GM21423 (cell line): ENCODE measurements around the gene IGSF8.

Experiments
- ATAC-seq: cut with Tn5 transposase; IDR thresholded peaks from one replicate; pipeline ENCODE4 v1.9.1; 2021; ENCODE audit warnings: mild to moderate bottlenecking, moderate library complexity; ENCODE audit not compliant: unreplicated experiment

The IGSF8 gene, protein sequence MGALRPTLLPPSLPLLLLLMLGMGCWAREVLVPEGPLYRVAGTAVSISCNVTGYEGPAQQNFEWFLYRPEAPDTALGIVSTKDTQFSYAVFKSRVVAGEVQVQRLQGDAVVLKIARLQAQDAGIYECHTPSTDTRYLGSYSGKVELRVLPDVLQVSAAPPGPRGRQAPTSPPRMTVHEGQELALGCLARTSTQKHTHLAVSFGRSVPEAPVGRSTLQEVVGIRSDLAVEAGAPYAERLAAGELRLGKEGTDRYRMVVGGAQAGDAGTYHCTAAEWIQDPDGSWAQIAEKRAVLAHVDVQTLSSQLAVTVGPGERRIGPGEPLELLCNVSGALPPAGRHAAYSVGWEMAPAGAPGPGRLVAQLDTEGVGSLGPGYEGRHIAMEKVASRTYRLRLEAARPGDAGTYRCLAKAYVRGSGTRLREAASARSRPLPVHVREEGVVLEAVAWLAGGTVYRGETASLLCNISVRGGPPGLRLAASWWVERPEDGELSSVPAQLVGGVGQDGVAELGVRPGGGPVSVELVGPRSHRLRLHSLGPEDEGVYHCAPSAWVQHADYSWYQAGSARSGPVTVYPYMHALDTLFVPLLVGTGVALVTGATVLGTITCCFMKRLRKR

DNA sequence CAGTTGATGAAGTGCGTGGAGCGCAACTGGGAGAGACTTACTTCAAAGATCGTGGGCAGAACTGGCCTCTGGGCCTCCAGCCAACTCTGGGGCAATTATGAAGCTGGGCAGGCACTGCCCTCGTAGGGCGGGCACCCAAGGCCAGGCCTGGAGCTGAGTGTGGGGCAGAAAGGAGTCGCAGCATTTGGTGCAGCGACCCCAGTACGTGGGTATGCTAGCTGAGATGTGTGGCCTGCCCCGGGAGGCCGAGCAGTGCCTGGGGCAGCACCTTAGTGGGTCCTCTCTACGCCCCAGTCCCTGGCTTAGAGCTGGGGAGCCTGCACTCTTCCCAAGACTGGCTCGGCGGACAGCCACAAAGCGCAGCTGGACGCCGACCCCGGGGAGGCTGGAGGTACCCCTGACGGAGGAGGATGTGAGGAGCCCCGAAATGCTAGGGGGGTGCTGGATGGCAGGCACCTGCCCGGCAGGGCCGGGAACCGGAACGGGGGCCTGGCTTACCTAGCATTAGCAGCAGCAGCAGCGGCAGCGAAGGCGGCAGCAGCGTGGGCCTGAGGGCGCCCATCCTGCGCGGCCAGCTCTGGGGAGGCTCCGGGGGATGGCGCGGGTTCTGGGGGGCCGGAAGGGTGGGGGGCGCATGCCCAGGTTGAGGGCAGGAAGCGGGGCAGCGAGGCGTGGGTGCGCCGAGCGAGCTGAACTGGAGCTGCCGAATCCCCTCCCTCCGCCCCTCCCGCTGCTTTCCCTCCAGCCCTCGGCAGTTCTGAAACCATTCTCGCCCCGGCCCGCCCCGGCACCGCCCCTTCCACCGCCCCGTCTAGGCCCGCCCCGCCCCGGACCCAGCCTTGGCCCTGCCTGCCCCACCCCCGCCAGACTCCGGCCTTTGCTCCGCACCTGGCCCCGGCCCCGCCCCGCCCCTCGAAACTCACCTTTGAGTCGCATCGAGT, at the start of gene IGSF8:
Gene IGSF8, minus strand, starts transcription at position 709 of the 941 bp plus-strand sequence. Its CDS starts 147 bp downstream, at position 562.
- ATAC-seq: peak; percentile 60

DNA sequence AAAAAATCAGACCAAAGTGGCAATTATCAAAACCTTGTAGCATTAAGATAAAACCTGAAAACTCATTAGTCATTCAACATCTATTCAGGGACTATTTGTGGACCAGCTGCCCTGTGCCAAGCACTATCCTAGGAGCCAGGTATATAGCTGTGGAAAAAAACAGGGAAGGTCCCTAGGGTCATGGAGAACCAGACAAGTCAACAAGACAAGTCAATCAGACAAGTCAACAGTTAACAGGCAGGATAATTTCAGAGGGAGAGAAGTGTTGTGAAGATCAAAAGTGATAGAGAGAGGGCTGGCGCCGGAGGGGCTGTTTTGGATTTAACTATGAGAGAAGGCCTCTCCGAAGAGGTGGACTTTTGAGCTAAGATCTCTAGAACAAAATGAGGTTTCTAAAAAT, 49.7 kb upstream of the IGSF8 start:
- ATAC-seq: no peak

DNA sequence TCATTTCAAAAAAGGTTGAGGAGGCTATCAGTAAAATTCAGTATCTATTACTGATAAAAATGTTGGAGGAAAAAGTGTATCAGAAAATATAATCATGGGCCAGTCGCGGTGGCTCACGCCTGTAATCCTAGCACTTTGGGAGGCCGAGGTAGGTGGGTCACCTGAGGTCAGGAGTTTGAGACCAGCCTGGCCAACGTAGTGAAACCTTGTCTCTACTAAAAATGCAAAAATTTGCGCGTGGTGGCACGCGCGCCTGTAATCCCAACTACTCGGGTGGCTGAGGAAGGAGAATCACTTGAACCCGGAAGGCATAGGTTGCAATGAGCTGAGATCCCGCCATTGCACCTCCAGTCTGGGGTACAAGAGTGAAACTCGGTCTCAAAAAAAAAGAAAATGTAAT, 47.7 kb upstream of the IGSF8 start:
- no peak for ATAC-seq

DNA sequence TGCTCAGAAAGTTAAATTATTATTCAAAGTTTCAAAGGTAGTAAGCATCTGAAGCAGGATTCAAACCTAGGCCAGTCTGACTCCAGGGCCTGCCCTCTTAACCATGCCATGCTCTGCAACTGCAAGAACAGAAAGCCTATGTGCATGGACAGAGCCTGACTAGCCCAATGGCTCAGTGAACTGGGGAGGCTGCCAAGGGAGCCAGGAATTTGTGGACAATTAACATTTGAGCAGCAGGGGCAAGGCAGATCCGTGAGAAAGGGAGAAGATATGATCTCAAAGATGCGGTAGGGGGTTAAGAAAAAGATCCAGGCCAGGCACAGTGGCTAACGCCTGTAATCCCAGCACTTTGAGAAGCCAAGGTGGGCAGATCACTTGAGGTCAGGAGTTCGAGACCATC, 46.5 kb upstream of the IGSF8 start:
- no peak for ATAC-seq

DNA sequence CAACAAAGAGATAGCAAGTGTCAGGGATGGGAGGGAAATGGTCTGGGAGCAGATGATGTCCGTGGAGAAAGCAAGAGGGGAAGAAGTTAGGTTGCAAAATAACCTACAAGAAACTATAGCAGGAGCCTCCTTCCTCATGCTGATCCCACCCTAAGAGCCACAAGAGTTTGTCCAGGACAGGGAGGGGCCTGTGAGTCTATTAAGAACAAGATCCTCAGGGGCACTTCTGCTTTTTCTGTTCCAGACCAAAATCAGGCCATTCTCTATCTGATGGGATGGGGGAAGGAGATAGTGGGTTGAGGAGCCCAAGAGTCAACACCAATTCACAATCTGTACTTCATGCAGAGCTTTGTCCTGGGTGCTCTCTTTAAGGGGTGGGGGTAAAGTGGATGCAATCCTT, 45.3 kb upstream of the IGSF8 start:
- no peak for ATAC-seq

DNA sequence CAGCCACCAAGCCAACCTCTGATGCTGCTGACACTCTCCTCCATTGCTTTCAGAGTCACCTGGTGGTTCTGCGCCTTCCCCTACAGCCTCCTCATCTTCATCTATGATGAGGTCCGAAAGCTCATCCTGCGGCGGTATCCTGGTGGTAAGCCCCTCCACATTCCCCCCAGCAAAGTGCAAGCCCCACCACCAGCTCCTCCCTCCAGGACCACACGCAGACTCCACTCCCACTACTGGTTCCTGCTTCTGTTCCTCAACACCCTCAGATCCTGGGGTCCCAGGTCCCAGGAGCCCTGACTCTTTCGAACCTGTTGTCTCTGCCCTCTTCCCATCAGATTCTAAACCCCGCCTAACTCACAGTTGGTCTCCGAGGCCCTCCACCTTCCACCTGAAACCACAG, 41.4 kb upstream of the IGSF8 start:
- no peak for ATAC-seq

DNA sequence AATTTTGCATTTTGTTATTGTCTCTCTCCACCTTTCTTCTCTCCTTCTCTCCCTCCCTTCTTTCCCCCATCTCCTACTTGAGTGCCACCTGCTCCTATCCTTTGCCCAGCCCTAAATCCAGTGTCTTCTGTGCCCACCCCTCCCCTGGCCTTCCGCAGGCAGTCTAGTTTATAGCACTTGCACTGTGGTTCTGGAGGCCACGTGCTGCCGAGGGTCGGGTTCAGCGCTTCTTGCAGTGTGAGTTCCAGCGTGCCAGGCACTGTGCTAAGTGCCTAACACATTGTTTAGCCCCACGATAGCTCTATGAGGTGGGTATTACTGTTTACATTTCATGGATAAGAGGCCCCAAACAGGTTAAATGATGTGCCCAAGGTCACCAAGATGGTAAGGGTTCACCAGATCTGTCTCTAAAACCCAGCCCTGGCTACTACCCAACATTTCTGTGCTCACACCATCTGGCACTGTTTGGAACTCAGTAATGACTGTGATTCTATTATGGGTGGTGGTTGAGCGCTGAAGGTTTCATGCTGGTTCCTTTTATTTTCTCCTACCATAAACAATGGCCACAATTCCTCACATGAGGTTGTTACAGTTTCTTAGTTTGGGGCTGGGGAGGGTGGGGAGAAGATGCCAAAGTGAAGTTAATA, 38.9 kb upstream of the IGSF8 start:
- ATAC-seq: no peak

DNA sequence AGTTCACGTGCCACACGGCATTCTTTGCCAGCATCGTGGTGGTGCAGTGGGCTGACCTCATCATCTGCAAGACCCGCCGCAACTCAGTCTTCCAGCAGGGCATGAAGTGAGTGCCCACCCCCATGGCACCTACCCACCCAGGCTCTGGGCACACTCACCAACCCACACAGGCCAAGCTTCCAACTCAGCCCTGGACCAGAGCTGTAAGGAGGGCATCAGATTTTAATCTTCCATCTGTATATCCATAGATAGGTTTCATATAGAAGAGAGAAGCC, 38.4 kb upstream of the IGSF8 start:
- ATAC-seq: no peak

DNA sequence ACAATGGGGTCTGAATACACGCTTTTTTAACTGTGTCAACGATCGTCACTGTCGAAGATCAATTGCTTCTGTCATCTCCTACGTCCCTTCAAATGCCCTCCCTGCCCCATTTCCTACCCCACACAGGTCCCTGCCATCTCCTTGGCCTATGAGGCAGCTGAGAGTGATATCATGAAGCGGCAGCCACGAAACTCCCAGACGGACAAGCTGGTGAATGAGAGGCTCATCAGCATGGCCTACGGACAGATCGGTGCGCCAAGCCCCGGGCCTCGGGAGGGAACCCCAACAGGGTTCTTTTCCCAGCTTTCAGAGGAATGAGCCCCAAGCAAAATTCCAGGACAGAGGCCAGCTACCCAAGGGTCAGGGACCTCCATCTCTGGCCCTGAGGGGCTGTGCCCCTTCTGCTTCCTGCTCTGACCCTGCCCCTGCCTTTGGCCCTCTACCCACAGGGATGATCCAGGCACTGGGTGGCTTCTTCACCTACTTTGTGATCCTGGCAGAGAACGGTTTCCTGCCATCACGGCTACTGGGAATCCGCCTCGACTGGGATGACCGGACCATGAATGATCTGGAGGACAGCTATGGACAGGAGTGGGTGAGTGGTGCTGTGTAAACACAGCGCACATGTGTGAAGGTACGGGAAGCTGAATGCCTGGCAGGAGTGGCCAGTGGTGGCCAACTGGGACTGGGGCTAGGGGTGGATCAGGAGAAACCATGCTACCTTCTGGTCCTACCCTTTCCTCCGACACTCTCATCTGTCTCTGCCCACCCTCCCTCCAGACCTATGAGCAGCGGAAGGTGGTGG, 37.9 kb upstream of the IGSF8 start:
- no peak for ATAC-seq

DNA sequence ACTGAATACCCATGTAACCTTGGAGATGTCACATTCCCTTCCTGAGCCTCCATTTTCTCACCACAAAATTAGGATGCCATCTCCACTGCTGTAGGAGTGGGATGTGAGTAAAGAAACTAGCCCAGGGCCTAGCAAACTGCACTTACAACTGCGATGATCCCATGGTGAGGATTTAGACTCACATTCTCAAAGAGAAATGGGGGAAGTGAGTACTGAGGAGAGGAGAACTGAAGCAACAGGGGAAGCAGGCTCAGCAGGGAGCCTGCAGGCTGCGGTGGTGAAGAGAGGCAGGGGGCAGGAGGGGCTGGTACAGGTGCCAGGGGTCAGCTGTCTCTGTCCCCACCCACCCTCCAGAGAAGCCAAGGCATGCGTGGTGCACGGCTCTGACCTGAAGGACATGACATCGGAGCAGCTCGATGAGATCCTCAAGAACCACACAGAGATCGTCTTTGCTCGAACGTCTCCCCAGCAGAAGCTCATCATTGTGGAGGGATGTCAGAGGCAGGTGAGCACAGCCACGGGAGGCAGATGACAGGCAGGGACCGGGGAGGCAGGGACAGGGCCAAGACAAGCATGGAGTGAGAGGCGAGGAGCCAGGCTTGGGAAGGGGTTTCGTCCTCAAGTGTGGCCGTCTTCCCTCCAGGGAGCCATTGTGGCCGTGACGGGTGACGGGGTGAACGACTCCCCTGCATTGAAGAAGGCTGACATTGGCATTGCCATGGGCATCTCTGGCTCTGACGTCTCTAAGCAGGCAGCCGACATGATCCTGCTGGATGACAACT, 36.6 kb upstream of the IGSF8 start:
- ATAC-seq: no peak

DNA sequence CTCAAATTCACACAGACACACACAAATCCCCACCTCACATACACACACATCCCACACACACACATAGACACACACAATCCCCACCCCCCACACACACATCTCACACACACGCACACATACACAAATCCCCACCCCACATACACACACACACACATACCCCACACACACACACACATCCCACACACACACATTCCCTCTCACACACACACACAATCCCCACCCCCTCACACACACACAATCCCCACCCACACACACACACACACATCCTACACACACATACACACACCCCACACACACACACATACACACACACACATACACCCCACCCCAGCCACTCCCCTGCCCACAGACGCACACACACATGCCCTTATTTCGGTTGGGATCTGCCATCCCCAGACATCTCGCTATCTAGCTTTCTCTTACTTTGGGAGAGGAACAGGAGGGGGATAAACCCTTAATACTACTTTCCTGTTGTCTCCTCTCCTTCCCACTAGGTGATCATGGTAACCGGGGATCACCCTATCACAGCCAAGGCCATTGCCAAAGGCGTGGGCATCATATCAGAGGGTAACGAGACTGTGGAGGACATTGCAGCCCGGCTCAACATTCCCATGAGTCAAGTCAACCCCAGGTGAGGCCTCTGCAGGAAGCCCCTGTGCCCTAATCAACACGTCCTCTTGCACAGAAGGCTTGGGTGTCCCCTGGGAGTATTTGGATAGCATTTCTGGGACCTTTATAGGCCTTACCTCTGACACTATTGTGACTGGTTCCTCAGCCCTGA, 35.8 kb upstream of the IGSF8 start:
- ATAC-seq: no peak

DNA sequence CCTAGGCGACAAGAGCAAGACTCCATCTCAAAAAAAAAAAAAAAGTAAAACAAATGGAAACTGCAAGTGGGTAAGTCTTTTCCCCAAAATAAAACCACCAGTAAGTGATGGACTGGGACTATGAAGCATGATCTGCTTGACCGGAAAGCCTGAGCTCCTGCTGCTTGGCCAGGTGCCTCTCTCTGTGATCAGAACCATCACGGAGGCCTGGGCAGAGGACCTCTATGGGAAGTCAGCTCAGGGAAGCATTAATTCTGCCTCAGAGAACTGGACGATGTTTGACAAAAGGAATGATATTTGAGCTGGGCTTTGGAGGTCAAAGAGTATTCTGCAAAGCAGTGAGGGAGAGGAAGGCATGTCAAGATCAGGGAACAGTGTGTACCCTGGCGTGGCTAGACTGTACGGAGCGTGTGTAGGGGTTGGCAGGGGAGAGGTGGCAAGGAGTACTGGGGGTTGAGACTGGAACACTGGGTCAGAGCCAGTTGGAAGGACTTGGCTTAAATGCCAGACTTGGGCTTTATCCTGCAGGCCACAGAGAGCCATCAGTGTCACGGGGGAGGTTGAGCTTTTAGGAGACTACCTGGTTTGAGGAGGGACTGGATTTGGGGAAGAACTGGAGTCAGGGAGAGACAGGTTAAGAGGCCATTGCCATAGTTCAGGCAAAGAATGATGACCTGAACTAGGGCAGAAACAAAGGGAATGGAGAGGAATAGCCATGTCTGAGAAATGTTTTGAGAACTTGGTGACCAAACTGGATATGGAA, 33.6 kb upstream of the IGSF8 start:
- ATAC-seq: no peak

DNA sequence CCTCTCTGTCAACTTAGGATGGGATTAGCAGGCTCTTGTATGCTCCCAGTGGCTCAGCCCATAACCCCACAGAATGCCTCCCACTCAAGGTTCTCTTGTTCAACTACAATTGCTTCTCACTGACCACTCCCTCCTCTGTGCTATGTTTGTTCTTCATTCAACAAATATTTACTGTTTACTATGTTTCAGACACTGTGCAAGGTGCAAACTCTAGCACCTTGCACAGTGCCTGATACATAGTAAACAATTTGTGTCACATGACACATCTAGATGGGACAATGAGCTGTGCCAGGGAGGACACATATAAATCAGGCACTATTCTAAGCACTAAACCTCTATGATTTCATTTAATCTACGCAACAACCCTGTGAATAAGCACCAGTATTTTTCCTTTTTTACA, 32.5 kb upstream of the IGSF8 start:
- ATAC-seq: no peak

DNA sequence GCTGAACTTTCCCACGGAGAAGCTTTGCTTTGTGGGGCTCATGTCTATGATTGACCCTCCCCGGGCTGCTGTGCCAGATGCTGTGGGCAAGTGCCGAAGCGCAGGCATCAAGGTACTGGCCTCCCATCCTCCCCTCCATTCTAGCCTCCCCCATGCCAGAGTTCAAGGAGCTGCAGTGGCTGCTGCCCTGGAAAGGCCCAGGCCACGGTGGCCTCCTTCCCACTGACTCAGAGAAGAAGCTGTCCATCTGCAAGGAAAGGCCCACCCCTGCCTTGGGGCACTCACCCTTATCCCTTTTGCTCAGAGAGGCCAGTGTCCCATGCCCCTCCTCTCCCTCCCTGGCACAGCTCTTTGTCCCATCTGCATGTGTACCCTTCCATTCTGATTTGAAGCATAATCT, 32.1 kb upstream of the IGSF8 start:
- no peak for ATAC-seq

DNA sequence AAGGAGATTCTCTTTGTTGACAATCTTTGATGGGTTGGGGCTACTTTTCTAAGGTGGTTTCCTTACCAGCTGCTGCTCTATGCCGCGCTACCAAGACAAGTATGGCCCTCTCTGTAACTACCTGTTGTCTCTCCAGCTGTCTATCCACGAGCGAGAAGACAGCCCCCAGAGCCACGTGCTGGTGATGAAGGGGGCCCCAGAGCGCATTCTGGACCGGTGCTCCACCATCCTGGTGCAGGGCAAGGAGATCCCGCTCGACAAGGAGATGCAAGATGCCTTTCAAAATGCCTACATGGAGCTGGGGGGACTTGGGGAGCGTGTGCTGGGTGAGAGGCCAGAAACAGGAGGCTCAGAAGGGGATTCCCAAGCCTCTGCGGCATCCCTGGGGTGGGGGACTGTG, 31.5 kb upstream of the IGSF8 start:
- no peak for ATAC-seq

DNA sequence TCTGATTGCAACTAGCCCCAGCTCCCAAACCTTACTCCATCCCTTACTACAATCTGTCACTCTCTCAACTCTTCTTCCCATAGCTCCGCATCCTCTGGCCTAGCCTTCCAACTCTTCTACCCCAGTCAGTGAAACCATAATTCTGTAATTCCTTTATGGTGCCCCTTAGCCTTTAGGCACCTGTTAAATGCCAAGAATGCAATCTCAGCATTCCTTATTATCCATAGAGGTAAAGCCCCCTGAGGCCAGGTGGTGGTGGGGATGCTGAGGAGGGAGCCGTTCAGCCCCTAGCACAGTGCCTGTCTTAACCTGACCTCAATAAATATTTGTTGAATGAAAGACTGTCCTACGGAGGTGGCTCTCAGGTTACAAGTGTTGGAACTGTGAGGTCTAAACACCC, 31.1 kb upstream of the IGSF8 start:
- no peak for ATAC-seq

DNA sequence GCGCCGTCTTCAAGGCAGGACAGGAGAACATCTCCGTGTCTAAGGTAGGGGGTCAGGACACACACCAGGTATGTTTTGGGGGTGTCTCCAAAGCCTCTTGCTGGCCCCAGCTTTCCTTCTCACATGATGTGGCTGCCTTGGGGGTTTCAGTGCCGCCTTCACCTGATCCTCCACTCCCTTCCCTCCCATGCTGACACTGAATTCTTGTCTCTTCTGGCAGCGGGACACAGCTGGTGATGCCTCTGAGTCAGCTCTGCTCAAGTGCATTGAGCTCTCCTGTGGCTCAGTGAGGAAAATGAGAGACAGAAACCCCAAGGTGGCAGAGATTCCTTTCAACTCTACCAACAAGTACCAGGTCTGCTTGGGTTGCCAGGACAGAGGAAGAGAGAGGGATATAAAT, 30.6 kb upstream of the IGSF8 start:
- no peak for ATAC-seq

DNA sequence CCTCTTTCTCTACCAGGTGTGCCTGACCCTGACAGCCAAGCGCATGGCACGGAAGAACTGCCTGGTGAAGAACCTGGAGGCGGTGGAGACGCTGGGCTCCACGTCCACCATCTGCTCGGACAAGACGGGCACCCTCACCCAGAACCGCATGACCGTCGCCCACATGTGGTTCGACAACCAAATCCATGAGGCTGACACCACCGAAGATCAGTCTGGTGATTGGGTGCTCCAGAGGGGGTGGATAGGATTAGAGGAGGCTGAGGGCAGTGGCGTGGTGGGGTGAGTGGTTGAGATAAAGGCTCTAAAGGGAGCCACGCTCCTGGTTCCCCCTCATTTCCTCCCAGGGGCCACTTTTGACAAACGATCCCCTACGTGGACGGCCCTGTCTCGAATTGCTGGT, 30.2 kb upstream of the IGSF8 start:
- ATAC-seq: no peak
